Ecto neural progenitor cell (in vitro differentiated cells): ENCODE data around the gene DHX35.

Experiments
- DNase-seq: peaks from one replicate; pipeline ENCODE4 v3.0.0-alpha.2; 2018; ENCODE audit warnings: low spot score

The DHX35 gene

GRCh38 chr20:39066471-39067242 lies 104.5 kb downstream of the DHX35 start:
- DNase-seq = peak; percentile 85

- no peak for DNase-seq
Measured at GRCh38 chr20:39067526-39068216, 105.5 kb downstream of the DHX35 start.

DNA sequence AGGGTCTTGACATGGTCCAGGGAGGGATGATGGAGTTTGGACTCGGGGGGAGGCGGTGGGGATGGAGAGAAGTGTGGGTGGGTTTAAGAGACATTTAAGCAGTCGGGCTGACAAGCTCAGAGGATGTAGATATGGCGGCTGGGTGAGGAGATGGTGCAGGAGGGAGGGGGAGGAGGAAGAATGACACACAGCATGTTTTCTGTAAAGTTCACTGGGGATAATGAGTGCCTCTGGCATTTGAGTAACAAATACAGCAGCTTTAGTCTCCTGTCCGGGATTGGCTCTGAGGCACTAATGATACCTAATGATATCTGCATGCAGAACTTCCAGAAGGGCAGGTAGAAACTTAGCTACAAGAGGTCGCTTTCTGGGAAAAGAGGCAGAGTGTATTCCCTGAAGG lies 107.8 kb downstream of the DHX35 start:
- no peak for DNase-seq

DNA sequence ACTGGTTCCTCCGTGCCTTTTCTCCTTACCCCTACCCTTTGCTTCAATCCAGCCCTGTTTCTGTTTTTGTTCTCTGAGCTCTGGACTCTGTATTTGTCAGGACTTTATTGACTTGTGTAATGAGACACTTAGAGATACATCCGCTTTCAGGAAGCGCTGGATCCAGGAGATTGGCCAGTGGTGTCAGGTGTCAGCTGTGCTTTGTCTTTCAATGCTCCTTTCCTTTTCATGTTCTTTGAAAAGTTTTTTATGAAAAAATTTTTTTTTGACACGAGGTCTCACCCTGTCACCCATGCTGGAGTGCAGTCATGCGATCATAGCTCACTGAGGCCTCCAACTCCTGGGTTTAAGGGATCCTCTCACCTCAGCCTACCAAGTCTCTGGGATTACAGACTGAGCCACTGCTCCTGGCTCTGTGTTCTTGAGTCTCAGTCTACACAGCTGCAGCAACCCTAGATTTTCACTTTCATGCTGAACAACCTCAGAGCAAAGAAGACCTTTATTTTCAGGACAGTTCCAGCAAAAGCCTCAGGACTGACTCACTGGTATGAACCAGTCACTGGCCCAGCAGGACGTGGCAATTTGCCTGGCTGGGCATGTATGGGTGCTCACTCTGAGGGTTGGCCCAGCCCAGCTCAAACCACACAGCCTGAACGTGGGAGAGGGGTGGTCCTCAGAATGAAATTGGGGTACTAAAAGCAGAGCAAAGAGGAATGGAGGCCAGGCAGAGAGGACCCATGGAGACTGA lies 108.5 kb downstream of the DHX35 start:
- no peak for DNase-seq

DNA sequence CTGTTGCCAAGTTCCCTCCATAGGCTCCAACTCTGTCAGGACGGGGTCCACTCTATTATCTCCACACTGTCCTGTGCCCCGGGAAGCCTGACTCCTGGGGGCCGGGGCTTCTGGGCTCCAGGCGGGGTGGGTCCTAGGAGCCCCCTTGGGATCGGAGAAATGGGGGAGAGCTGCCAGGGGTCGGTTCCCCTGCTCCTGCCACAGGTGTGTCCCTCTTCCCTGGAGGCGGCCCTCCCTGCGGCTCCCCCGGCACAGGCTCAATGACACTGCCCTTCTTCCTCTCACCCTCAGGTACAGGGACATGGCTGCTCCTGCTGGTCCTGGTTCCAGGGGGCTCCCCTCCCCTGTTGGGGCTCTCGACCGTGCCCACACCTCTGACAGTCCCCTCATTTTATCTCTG lies 110.0 kb downstream of the DHX35 start:
- DNase-seq = no peak

DNA sequence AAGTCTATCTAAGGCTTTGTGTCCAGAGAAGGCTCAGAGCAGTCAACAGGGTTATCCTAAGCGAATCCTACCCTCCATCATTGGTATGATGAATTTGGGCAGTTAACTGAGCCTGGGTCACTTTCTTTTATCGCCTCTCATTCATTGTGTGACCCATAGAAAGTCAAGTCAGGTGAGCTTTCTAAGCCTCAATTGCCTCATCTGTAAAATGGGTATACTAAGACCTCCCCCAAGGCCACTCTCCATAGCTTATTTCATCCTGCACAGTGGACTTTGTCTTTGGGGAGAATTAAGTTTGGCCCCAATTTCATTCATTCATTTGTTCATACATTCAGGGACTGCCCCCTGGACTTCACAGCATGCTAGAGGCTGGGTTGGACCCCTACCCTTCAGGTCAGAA lies 110.5 kb downstream of the DHX35 start:
- no peak for DNase-seq

GRCh38 chr20:39075731-39076130 lies 113.6 kb downstream of the DHX35 start:
- no peak for DNase-seq

- DNase-seq = no peak
Measured at GRCh38 chr20:39076958-39077357, 114.8 kb downstream of the DHX35 start.

DNA sequence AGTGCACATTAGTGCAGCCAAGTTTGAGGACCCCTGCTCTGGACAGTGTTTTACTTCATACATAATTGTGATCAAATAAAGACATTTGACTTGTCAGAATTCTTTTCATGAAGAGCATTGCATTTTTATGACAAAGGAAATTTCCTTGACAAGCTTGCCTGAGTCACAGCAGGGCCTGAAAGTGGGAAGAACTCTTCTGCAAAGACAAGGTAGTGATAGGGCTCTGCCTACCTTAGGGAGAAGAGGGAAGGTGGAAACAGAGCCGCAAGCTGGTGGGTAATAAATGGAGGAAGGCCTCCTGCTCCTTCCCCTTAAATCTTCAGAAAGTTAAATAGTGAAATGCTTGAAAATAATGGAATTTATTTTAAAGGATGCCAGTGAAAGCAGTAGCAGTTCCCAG lies 118.2 kb downstream of the DHX35 start:
- no peak for DNase-seq

DNA sequence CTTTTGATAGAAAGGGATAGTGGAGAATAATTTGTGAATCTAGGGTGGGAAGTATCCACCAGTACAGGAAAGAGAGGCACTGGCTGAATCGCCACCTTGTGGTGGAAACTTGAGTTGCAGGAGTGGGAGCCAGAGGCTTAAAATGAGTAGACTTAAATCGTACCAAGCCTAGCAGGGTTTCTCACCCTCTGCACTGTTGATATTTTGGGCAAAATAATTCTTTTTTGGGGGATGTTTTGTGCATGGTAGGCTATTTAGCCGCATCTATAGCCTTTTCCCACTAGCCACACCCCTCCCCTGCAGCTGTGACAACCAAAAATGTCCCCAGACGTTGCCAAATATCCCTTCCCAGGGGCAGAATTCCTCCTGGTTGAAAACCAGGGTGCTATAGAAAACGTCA lies 119.1 kb downstream of the DHX35 start:
- DNase-seq = peak; percentile 82

GRCh38 chr20:39082622-39083398 lies 120.7 kb downstream of the DHX35 start:
- DNase-seq = no peak

GRCh38 chr20:39083761-39084160 lies 121.6 kb downstream of the DHX35 start:
- no peak for DNase-seq

GRCh38 chr20:39089029-39089428 lies 126.9 kb downstream of the DHX35 start:
- DNase-seq = no peak
